HEK293T (cell line): ENCODE results near the gene SFXN3.

Source experiments
- HDGF ChIP-seq: fragments of 450-650 bp; IDR thresholded peaks from 2 replicates; pipeline ENCODE4 v1.6.1; 2017; ENCODE audit warnings: antibody characterized with exemption, borderline replicate concordance
- SUZ12 ChIP-seq: fragments of 450-650 bp; IDR thresholded peaks from 2 replicates; pipeline ENCODE4 v1.6.1; 2016; ENCODE audit warnings: mild to moderate bottlenecking
- TARDBP ChIP-seq: fragments of 450-650 bp; IDR thresholded peaks from 2 replicates; pipeline ENCODE4 v1.6.1; 2016

- TF ChIP-seq SUZ12 (no peak), HDGF (no peak), TARDBP (no peak)
Observed at GRCh38 chr10:101001659-101002035, 29.4 kb upstream of the SFXN3 start.
